Sigmoid colon (tissue), 4 donors: Measurements from ENCODE around the gene UBALD2.

Experiments
- CTCF ChIP-seq, 4 experiments: fragments of 450-650 bp in 3 of 4; fragments of 200-600 bp in 1 of 4; IDR thresholded peaks; one replicate each; pipeline ENCODE4 v1.5.1; 2016 to 2019; ENCODE audit warnings: antibody characterized with exemption in 4 of 4, mild to moderate bottlenecking in 3 of 4, moderate library complexity in 2 of 4
- EP300 ChIP-seq, 4 donors: sonication (generic); formaldehyde crosslinking; IDR thresholded peaks; one replicate each; pipeline ENCODE4 v1.6.1; 2017; ENCODE audit warnings: antibody characterized with exemption in 4 of 4
- POLR2A ChIP-seq, 2 donors: fragments of 450-650 bp; IDR thresholded peaks; one replicate each; pipeline ENCODE4 v1.6.1; 2016; ENCODE audit warnings: antibody characterized with exemption in 2 of 2, mild to moderate bottlenecking in 2 of 2, moderate library complexity in 2 of 2
- POLR2AphosphoS5 ChIP-seq, 4 donors: sonication (generic); formaldehyde crosslinking; IDR thresholded peaks; one replicate each; pipeline ENCODE4 v1.6.1; 2017; ENCODE audit warnings: antibody characterized with exemption in 4 of 4

DNA sequence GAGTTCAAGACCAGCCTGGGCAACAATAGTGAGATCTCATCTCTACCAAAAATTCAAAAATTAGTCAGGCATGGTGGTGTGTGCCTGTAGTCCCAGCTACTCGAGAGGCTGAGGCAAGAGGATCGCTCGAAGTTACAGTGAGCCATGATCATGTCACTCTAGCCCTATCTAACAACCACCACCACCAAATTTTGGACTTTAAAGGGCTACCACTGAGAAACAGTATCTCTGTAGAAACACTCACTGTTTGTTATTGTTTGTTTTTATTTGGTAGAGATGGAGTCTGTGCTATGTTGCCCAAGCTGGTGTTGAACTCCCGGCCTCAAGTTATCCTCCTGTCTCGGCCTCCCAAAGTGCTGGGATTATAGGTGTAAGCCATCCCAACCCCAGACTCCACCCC lies 1.3 kb upstream of the UBALD2 start:
- TF ChIP-seq CTCF (IDR thresholded peaks at IDR 0.05): no peak
- TF ChIP-seq POLR2AphosphoS5 (IDR thresholded peaks at IDR 0.05): no peak
- no peak for TF ChIP-seq EP300 (IDR thresholded peaks at IDR 0.05)
- TF ChIP-seq POLR2A (IDR thresholded peaks at IDR 0.05): no peak
